HK-2 (cell line): ENCODE results near the gene SNRNP48.
A peak's percentile ranks its signal among the peaks of the same experiment; 100 is the strongest.

Source experiments
- DNase-seq: peaks from one replicate; pipeline ENCODE4 v3.0.0-alpha.2; 2018; ENCODE audit not compliant: unreplicated experiment

SNRNP48 gene

GRCh38 chr6:7593229-7593628 is 3.2 kb downstream of the SNRNP48 start:
- no peak for DNase-seq

DNA sequence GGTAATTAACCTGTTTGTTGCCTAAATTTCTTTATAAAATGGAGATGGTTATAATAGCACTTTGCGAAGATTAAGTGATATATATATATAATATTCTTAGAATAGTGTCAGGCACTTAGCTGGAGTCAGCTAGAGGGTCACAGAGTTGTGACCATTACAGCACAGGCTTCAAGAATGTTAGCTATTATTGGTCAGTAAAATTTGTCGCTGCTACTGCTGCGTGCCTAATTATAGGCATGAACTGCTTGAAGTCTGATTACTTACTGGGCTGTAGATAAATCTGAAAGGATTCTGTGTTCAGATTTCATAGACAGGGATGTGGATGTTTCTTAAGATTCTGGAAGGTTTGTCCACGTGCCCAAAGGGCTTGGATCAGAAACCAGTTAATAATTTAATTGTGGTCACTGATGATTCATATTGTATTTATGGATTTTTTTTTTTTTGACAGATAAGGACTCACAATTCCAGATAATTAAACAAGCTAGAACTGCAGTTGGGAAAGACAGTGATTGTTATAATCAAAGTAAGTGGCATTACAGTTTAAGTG is 4.7 kb downstream of the SNRNP48 start:
- no peak for DNase-seq

DNA sequence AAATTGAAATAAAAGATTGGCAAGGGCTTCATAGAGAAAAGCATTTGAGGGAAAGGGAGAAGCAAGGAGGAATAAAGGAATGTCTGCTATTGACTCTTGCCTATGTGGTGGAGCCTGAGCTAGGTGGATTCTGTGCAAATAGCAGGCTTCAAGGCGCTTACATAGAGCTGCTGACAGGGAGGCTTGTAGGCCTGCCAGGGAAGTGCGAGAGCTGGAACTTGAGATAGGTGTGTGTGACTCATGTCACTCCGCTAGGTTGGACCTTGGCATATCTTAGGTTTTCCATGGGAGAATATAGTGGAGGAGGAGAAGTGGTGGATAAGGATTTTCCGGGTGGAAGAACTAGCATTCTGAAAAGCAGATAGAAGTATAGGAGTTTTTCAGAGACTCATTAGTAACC is 14.0 kb downstream of the SNRNP48 start:
- DNase-seq: no peak

DNA sequence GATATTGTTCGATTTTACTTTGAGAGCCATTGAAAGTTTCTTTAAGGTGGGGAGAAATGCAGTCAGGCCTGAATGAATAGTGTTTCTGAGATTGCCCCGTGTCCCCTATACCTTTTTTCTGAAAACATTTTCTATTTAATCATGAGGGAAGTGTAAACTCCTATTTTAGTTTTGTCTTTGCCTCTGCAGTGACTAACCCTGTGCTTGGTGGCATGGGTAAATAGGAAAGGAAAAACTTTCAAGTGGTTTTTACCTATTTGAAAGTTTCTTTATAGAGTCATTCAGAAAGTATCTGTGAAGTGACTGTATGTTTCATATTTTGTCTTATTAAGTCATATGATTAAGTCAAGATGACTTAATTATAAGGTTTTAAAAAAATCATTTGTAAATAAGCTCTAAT is 14.5 kb downstream of the SNRNP48 start:
- no peak for DNase-seq

DNA sequence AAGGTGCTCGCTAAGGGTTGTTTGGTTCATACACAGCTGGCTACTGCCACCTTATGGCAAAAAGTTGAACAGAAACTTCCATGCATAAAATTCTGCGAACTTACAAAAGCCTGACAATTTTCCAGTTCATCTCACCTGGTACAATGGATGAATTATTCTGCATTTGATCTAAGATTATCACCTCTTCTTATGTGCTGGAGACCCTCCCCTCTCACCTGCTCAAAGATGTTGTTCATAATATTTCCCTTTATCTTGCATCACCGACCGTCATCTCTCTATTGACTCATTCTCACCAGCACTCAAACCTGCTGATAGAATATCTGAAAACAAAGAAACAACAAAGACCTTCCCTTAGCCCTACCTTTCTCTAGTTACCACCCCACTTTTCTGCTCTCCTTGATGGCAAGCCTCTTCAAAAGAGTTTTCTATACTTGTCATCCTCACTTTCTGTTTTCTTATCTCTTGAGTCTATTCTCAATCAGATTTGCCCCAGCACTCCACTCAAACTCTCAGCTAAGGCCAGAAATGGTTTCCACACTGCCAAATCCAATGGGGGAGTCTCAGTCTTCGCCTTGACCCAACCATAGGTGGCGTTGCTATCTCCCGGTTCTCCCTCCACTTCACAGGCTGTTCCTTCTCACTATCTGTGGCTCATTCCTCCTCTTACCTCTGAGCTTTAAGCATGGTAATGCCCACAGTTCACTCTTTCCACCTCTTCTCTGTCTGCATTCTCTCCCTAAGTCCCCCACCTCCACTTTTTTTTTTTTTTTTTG is 25.8 kb downstream of the SNRNP48 start:
- DNase-seq: no peak

DNA sequence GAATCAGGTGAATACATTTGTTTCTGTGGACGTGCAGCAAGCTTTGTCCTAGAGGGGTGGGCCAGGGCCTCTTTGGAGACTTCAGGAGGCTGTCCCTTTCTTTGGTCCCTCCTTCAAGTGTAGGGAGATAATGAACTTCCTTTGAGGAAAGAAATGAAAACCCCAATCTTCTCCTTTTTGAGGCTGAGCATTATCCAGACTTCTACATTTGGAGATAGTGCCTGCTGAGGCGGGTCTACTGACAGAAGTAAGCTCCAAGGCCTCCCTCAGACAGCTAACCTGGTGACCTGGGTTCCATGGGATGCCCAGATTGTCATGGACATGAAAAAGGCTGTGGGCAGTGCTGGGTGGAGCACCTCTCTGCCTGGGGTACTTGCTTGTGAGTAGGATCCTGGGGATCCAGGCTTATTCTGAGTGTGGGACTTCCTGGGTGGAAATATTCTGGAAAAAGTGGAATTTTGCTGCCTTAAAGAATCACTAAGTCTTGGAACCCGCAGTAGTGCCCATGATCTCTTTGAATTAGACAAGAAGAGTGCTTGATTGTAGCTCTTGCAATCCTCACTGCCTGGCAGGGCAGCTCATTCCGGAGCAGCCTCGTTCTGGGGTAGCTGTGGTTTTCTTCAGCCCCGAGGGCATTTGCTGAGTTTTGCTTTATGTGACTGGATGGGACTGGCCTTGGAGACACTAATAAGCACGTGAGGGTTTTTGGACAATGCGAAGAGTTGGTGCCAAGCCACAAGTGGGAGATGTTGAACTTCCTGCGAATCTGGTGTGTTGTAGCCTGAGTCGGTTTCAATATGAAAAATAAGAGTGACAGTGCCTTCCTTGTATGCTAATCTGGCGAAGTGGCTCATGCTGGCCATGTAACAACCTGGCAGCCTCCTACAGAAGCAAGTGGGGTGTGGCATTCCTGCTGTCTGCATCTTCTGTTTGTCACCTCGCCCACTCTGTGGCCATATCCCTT is 28.1 kb downstream of the SNRNP48 start:
- DNase-seq: peak; percentile 17

GRCh38 chr6:7621761-7622160 is 31.8 kb downstream of the SNRNP48 start:
- DNase-seq: no peak

DNA sequence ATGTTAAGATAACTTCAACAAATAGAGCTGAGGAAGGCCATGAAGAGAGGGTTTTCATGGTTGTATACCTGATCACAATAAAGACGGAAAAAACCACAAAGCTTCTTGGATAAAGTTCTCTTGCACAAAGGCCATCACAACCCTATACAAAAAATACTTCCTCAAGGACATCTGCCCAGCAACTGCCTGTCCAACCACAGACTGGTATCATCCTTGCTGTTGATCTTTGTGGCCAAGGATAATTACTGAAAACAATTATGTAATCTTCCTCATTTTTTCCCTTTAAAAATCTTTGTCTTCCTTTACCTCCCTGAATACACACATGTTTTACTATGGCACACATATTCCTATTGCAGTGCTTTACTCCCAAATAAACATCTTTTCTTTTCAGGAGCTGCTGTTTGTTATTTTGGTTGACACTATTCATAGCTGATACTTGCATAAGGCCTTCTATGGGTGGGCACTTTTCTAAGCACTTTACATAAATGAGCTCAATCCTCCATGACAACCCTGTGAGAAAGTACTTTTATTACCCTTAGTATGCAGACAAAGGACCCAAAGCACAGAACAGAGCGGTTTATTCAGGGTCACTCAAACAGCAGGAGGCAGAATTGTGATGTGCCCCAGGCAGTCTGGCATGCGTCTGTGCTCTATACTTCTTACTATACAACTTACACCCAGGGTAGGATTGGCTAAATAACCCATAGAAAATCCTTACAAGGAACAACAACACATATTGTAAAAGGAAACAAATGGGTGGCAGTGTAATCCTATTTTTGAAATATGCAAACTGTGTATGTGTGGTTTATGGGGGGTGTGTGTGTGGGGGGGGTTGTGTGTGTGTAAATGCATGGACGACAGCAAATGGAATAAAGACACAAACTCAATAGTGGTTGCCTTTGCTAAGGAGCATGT is 35.1 kb downstream of the SNRNP48 start:
- DNase-seq: no peak

GRCh38 chr6:7628479-7628878 is 38.5 kb downstream of the SNRNP48 start:
- no peak for DNase-seq

DNA sequence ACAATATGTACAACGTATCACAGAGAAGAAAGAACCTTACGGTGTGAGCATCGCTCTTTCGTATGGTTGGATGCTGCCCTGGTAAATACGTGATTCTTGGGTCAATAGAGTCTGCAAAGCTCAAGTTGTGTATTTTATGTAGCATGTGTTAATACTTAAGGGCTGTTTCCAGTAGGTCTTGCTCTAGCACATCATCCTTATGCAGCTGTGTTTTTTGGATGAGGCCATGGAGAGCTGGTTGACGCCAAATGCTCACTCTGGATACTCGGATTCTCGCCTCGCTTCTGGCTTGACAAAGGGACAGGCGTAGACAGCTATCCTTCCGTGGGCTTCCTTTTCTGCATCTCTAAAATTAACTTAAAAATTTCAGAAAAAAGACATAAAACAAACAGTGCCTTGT is 38.9 kb downstream of the SNRNP48 start:
- no peak for DNase-seq

- no peak for DNase-seq
Measured at GRCh38 chr6:7629321-7629720, 39.3 kb downstream of the SNRNP48 start.

GRCh38 chr6:7630792-7631191 is 40.8 kb downstream of the SNRNP48 start:
- no peak for DNase-seq

DNA sequence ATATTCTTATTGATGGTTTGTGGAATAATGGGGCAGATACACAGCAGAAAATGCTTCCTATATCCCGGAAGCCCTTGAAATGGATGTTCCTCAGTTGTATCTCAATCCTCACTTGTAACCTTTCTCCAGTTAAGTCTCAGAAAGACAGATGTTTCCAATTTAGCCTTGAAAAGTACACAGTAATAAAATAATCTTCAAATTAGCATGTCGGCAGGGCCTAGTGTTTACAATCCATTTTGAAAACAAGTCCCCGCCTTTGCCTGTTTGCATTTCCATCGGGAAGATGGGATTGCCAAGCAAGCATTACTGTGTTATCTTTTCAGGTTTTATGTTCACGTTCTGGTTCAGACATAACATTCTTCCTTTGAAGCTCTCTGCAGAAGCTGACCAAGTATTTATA is 41.5 kb downstream of the SNRNP48 start:
- DNase-seq: no peak

DNA sequence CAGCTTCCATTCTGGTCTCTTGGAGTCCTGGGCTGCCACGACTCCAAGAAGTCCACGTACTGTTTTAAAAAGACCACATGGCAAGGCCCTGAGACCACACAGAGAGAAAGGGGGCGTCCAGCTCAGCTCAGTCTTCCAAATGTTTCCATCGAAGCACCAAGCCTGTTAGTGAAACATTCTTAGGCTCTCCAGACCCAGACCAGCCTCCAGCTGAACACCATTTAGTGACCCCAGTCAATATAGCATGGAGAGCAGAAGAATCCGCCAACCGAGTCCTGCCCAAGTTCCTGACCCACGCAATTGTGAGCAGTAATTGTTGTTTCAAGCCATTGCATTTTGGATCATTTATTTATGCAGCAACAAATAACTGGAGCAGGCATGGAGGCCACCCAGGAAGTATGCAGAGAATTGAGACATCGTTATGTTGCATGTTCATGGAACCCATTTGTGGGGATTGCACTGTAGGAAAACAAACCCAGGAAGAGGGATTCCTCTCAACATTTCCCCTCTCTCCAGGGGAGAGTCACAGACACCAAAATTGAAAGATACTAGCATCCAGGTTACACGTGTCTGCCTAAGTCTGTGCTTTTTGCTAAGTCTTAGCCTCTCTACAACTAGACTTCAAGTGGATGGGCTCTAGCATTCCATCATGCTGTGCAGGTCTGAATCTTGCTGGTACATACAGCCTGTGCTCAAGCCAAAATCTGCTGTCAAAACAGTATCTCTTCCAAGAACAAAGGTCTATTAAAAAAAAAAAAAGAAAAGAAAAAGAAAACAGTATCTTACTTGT is 42.7 kb downstream of the SNRNP48 start:
- DNase-seq: no peak

DNA sequence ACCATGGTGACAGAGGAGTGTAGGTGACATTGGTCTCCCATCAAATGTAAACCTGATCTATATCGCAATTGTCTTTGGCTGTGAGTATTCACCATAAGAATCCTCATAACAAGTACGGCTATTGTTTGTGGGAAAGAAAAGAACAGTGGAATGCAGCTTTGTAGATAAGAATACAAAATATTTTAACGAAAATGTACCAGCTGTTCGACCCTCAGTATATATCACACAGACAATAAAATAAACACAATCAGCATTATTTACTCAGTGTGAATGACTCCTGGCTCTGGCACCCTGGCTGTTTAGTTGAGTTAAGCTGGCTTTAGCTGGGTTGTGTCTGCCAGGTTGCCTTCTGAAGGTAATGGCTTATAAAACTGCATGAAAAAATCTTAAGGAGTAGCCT is 43.4 kb downstream of the SNRNP48 start:
- no peak for DNase-seq

GRCh38 chr6:7636151-7636550 is 46.2 kb downstream of the SNRNP48 start:
- no peak for DNase-seq

GRCh38 chr6:7637533-7637932 is 47.5 kb downstream of the SNRNP48 start:
- no peak for DNase-seq

GRCh38 chr6:7639427-7639826 is 49.4 kb downstream of the SNRNP48 start:
- no peak for DNase-seq

DNA sequence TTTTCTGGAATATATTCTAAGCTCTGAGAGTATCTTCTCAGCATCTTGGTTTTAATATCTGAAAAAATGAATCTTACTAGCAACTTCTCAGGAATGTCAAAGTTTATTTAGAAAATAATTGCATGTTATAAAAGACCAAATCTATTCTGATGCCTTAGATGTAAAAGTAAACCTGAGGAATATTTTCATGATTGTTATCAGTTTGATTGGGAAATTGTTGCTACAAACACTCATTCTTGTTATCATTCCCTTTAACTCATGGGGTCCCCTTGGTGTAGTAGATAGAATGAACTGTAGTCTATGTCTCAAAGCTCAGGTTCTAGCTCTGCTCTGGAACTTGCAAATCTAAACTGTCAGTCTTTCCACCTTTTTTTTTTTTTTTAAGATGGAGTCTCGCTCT is 50.0 kb downstream of the SNRNP48 start:
- no peak for DNase-seq
